ENCODE measurements around the gene MPPED2. TPM values are rescaled to one million over a fixed set of nuclear protein-coding genes. Genes with fewer than 3 reads are reported as not detected.

The MPPED2 gene
- total and polyA plus RNA-seq, 2 of the 13 experiments (the other 11 are each of a cell fraction or from before 2014, with no cell fraction given): not detected

DNA sequence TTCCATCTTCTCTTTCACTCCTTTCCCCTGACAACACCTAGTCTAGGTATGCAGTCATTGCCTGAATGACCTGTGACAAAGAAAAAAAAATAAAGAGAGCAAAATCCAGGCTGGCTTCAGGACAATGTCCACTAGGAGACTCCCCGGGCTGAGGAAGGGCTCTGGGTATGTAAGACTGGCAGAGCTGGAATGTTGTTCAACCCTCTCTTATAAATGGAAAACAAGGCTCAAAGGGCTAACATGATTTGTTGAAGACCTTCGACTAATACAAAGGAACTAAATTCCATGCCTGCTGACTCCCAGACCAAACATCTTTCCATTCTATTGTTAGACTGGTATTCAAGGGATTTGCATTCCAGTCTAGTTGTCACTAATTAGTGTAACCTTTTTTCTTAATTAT is 141.1 kb downstream of the MPPED2 start:
- in situ Hi-C loops (cut with HindIII; ENCODE audit: extremely low pct_ligation_motif_present, low pct_unique_long_range_greater_than_20kb) (no loop called here), intact Hi-C loops (cut with micrococcal nuclease; ENCODE audit: unreplicated experiment) (no loop called here)
- DNase-seq (ENCODE audit: low spot score) (no peak), FAIRE-seq (no peak), ATAC-seq (no peak)
- Histone ChIP-seq H3K36me3 (replicated peaks in 1 of 2; ENCODE audit: control insufficient read depth in 1 of 2, insufficient read depth in 2 of 2, low read length in 2 of 2) (no peaks in the 10 kb centered on the region), H3K4me1 (ENCODE audit: insufficient read depth, low read length) (no peaks in the 10 kb centered on the region), H3K4me2 (ENCODE audit: low read depth, low read length) (no peak overlapping the region), H3K27ac (ENCODE audit: extremely low read length, insufficient read depth, low read length) (no peak overlapping the region), H3K27me3 (ENCODE audit: control insufficient read depth in 1 of 2, insufficient read depth in 2 of 2, low read length in 2 of 2) (no peaks in the 10 kb centered on the region; a peak in 1 of 5 replicates), H2AFZ (ENCODE audit: low read length) (no peak overlapping the region), H3K9me3 (ENCODE audit: low read length) (no peaks in the 10 kb centered on the region), H3K9ac (ENCODE audit: insufficient read depth, low read depth, low read length) (no peak overlapping the region), H3K79me2 (ENCODE audit: insufficient read depth, low read length) (no peaks in the 10 kb centered on the region), H3K4me3 (replicated peaks in 1 of 3; ENCODE audit: insufficient read depth in 1 of 3, low read depth in 2 of 3, low read length in 3 of 3) (no peak overlapping the region), H4K20me1 (ENCODE audit: insufficient read depth, low read length) (no peaks in the 10 kb centered on the region)
- BruUV-seq (replicated peaks): no TSS peak
- POLR2A ChIA-PET: no interaction called here
- 0% methylated on average over 2 of the region's 2 CpGs for WGBS (ENCODE audit: low lambda C conversion rate)
- CTCF ChIA-PET (ENCODE audit: low intra/inter-chr PET ratio, low total read pairs): no interaction called here
- TF ChIP-seq ZNF563 (CRISPR knock-in tag; IDR thresholded peaks at IDR 0.05) (no peak), ZNF572 (CRISPR knock-in tag; IDR thresholded peaks at IDR 0.05) (no peak), ZNF264 (CRISPR knock-in tag; IDR thresholded peaks at IDR 0.05) (no peak), SIX4 (CRISPR knock-in tag; IDR thresholded peaks at IDR 0.05) (no peak), ZNF143 (CRISPR knock-in tag; IDR thresholded peaks at IDR 0.05) (no peak), NR2C2 (CRISPR knock-in tag; IDR thresholded peaks at IDR 0.05; ENCODE audit: borderline replicate concordance) (no peak), ZNF333 (CRISPR knock-in tag; IDR thresholded peaks at IDR 0.05; ENCODE audit: borderline replicate concordance) (no peak), NKX3-1 (CRISPR knock-in tag; IDR thresholded peaks at IDR 0.05) (no peak), NCOA2 (CRISPR knock-in tag; IDR thresholded peaks at IDR 0.05) (no peak), ZNF557 (CRISPR knock-in tag; IDR thresholded peaks at IDR 0.05) (no peak), ZBTB3 (CRISPR knock-in tag; IDR thresholded peaks at IDR 0.05; ENCODE audit: borderline replicate concordance, low read depth) (no peak), ARHGAP35 (CRISPR knock-in tag; IDR thresholded peaks at IDR 0.05; ENCODE audit: borderline replicate concordance) (no peak)
- TF ChIP-seq, protein P1, sequence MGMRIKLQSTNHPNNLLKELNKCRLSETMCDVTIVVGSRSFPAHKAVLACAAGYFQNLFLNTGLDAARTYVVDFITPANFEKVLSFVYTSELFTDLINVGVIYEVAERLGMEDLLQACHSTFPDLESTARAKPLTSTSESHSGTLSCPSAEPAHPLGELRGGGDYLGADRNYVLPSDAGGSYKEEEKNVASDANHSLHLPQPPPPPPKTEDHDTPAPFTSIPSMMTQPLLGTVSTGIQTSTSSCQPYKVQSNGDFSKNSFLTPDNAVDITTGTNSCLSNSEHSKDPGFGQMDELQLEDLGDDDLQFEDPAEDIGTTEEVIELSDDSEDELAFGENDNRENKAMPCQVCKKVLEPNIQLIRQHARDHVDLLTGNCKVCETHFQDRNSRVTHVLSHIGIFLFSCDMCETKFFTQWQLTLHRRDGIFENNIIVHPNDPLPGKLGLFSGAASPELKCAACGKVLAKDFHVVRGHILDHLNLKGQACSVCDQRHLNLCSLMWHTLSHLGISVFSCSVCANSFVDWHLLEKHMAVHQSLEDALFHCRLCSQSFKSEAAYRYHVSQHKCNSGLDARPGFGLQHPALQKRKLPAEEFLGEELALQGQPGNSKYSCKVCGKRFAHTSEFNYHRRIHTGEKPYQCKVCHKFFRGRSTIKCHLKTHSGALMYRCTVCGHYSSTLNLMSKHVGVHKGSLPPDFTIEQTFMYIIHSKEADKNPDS (CRISPR knock-in tag; IDR thresholded peaks at IDR 0.05): no peak
- TF ChIP-seq, protein P2, sequence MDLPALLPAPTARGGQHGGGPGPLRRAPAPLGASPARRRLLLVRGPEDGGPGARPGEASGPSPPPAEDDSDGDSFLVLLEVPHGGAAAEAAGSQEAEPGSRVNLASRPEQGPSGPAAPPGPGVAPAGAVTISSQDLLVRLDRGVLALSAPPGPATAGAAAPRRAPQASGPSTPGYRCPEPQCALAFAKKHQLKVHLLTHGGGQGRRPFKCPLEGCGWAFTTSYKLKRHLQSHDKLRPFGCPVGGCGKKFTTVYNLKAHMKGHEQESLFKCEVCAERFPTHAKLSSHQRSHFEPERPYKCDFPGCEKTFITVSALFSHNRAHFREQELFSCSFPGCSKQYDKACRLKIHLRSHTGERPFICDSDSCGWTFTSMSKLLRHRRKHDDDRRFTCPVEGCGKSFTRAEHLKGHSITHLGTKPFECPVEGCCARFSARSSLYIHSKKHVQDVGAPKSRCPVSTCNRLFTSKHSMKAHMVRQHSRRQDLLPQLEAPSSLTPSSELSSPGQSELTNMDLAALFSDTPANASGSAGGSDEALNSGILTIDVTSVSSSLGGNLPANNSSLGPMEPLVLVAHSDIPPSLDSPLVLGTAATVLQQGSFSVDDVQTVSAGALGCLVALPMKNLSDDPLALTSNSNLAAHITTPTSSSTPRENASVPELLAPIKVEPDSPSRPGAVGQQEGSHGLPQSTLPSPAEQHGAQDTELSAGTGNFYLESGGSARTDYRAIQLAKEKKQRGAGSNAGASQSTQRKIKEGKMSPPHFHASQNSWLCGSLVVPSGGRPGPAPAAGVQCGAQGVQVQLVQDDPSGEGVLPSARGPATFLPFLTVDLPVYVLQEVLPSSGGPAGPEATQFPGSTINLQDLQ (CRISPR knock-in tag; IDR thresholded peaks at IDR 0.05): no peak
- TF ChIP-seq, protein P3, sequence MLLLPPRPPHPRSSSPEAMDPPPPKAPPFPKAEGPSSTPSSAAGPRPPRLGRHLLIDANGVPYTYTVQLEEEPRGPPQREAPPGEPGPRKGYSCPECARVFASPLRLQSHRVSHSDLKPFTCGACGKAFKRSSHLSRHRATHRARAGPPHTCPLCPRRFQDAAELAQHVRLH (CRISPR knock-in tag; IDR thresholded peaks at IDR 0.05; ENCODE audit: borderline replicate concordance, low read depth): no peak
- TF ChIP-seq, protein P4, sequence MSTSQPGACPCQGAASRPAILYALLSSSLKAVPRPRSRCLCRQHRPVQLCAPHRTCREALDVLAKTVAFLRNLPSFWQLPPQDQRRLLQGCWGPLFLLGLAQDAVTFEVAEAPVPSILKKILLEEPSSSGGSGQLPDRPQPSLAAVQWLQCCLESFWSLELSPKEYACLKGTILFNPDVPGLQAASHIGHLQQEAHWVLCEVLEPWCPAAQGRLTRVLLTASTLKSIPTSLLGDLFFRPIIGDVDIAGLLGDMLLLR (CRISPR knock-in tag; IDR thresholded peaks at IDR 0.05): no peak
- TF ChIP-seq, protein P5, sequence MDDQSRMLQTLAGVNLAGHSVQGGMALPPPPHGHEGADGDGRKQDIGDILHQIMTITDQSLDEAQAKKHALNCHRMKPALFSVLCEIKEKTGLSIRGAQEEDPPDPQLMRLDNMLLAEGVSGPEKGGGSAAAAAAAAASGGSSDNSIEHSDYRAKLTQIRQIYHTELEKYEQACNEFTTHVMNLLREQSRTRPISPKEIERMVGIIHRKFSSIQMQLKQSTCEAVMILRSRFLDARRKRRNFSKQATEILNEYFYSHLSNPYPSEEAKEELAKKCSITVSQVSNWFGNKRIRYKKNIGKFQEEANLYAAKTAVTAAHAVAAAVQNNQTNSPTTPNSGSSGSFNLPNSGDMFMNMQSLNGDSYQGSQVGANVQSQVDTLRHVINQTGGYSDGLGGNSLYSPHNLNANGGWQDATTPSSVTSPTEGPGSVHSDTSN (CRISPR knock-in tag; IDR thresholded peaks at IDR 0.05; ENCODE audit: borderline replicate concordance): no peak
